ENCODE data around the gene PSMD8. TPM values are rescaled to one million over a fixed set of nuclear protein-coding genes. Genes with fewer than 3 reads are reported as not detected.

Gene PSMD8
- total RNA-seq, 4 donors from 2014 or later: 819 to 1,400 (median 1,309) TPM

DNA sequence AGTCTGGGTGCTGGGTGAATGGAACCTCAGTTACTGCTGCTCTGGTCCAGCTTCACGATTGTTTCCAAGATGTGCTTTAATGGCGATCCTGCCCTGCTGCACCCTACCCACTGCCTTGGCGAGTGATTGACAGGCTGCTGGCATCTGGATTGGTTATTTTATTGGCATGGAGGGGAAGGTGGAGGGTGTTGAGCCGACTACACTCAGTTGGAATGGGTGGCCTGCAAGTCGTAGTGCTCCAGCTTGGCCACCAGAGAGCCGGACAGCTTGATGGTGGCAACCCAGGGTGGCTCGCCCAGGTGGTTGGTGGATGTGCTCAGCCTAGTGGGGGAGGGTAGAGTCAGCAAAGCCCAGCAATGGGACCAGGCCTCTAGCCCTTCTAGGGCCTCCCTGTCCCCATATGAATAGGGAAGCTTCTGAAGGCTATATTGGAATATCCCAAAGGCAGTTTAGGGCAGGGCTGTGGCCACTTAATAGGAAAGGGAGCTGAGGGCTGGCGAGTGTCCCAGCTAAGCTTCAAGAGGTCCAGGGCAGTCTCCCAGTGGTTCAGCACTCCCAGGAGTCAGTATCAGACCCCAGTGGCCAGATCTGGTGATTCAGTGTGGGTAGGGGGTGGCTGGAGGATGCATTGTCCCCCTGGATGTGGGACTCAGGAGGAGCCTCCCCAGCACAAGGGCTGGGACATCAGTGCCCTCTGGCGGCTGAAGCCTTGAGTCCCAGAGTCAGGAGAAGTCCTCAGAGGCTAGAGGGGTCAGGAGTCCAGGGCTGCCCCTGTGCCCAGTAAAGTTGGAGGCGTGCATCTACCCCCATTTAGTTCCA lies 10.0 kb downstream of the PSMD8 start:
- TF ChIP-seq, protein P1, sequence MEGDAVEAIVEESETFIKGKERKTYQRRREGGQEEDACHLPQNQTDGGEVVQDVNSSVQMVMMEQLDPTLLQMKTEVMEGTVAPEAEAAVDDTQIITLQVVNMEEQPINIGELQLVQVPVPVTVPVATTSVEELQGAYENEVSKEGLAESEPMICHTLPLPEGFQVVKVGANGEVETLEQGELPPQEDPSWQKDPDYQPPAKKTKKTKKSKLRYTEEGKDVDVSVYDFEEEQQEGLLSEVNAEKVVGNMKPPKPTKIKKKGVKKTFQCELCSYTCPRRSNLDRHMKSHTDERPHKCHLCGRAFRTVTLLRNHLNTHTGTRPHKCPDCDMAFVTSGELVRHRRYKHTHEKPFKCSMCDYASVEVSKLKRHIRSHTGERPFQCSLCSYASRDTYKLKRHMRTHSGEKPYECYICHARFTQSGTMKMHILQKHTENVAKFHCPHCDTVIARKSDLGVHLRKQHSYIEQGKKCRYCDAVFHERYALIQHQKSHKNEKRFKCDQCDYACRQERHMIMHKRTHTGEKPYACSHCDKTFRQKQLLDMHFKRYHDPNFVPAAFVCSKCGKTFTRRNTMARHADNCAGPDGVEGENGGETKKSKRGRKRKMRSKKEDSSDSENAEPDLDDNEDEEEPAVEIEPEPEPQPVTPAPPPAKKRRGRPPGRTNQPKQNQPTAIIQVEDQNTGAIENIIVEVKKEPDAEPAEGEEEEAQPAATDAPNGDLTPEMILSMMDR (IDR thresholded peaks at IDR 0.05 in 4 of 5, conservative IDR thresholded peaks at IDR 0.05 in 1 of 5): no peak
- no peak for TF ChIP-seq POLR2A (IDR thresholded peaks at IDR 0.05)
- Histone ChIP-seq H3K4me3 (no peak overlapping the region), H3K4me1 (peaks cover 6 to 22% of the 10 kb centered on the region in 2 donors), H3K27me3 (peaks cover 0 to 12% (median 5%) of the 10 kb centered on the region in 3 donors), H3K36me3 (peaks cover 14 to 59% of the 10 kb centered on the region in 2 donors), H3K27ac (no peak overlapping the region), H3K9me3 (no peaks in the 10 kb centered on the region)
- intact Hi-C loops (cut with DNase I; ENCODE audit: low total_unique reads): loop anchor here (10.0 kb wide), 1 partner anchor 330 kb away; no protein-coding TSS in a partner anchor
- DNase-seq (no peak), ATAC-seq (no peak)
- in situ Hi-C loops (cut with MboI; ENCODE audit: low sequenced_read_pairs in 4 of 4): loop anchor here in 1 of 4 donors (25.0 kb wide), 1 partner anchor 453 kb away; the partner anchor contains the start of genes ECH1 and HNRNPL

- DNase-seq (no peak), ATAC-seq (no peak)
- H3K27me3 ChIP-seq: peaks cover 0 to 12% (median 5%) of the 10 kb centered on the region in 3 donors
- H3K4me3 ChIP-seq: no peak overlapping the region
- intact Hi-C loops (cut with DNase I; ENCODE audit: low total_unique reads): loop anchor here (10.0 kb wide), 1 partner anchor 330 kb away; no protein-coding TSS in a partner anchor
- in situ Hi-C loops (cut with MboI; ENCODE audit: low sequenced_read_pairs in 4 of 4): loop anchor here in 1 of 4 donors (25.0 kb wide), 1 partner anchor 452 kb away; the partner anchor contains the start of genes ECH1 and HNRNPL
- no peak overlapping the region for H3K27ac ChIP-seq
- peaks cover 14 to 51% of the 10 kb centered on the region in 2 donors for H3K36me3 ChIP-seq
- TF ChIP-seq, protein P1 (IDR thresholded peaks at IDR 0.05 in 4 of 5, conservative IDR thresholded peaks at IDR 0.05 in 1 of 5): no peak
- TF ChIP-seq POLR2A (IDR thresholded peaks at IDR 0.05): no peak
- H3K4me1 ChIP-seq: peaks cover 6 to 22% of the 10 kb centered on the region in 2 donors
- no peaks in the 10 kb centered on the region for H3K9me3 ChIP-seq
Measured at GRCh38 chr19:38385057-38385803, 10.9 kb downstream of the PSMD8 start.

GRCh38 chr19:38385804-38386257 lies 11.5 kb downstream of the PSMD8 start:
- Histone ChIP-seq H3K36me3 (peaks cover 14 to 45% of the 10 kb centered on the region in 2 donors), H3K4me3 (no peak overlapping the region), H3K27me3 (peaks cover 0 to 12% (median 5%) of the 10 kb centered on the region in 3 donors), H3K4me1 (peaks cover 6 to 22% of the 10 kb centered on the region in 2 donors), H3K9me3 (no peaks in the 10 kb centered on the region), H3K27ac (no peak overlapping the region)
- DNase-seq (peak in 1 of 2 donors; percentile 33), ATAC-seq (no peak)
- in situ Hi-C loops (cut with MboI; ENCODE audit: low sequenced_read_pairs in 4 of 4): loop anchor here in 1 of 4 donors (25.0 kb wide), 1 partner anchor 451 kb away; the partner anchor contains the start of genes ECH1 and HNRNPL
- TF ChIP-seq POLR2A (IDR thresholded peaks at IDR 0.05): no peak
- TF ChIP-seq, protein P1 (IDR thresholded peaks at IDR 0.05 in 4 of 5, conservative IDR thresholded peaks at IDR 0.05 in 1 of 5): no peak
- intact Hi-C loops (cut with DNase I; ENCODE audit: low total_unique reads): loop anchor here (10.0 kb wide), 1 partner anchor 329 kb away; no protein-coding TSS in a partner anchor

GRCh38 chr19:38386300-38386970 lies 12.1 kb downstream of the PSMD8 start:
- intact Hi-C loops (cut with DNase I; ENCODE audit: low total_unique reads): loop anchor here (10.0 kb wide), 1 partner anchor 328 kb away; no protein-coding TSS in a partner anchor
- Histone ChIP-seq H3K27me3 (peaks cover 0 to 12% (median 5%) of the 10 kb centered on the region in 3 donors), H3K4me1 (peaks cover 6 to 22% of the 10 kb centered on the region in 2 donors), H3K9me3 (no peaks in the 10 kb centered on the region), H3K27ac (peak overlapping the region in 3 of 4 donors; percentile 70 to 78 (median 72)), H3K4me3 (peak overlapping the region in 2 of 4 donors; percentile 50 to 63), H3K36me3 (peaks cover 14 to 39% of the 10 kb centered on the region in 2 donors)
- ATAC-seq: peak; percentile 1
- in situ Hi-C loops (cut with MboI; ENCODE audit: low sequenced_read_pairs in 4 of 4): loop anchor here in 1 of 4 donors (25.0 kb wide), 1 partner anchor 451 kb away; the partner anchor contains the start of genes ECH1 and HNRNPL
- no peak for TF ChIP-seq POLR2A (IDR thresholded peaks at IDR 0.05)
- TF ChIP-seq, protein P1 (IDR thresholded peaks at IDR 0.05 in 4 of 5, conservative IDR thresholded peaks at IDR 0.05 in 1 of 5): no peak
- peak in 1 of 2 donors; percentile 54 for DNase-seq
